IMR-90 (cell line): ENCODE results near the gene CDNF. TPM values are rescaled to one million over a fixed set of nuclear protein-coding genes. Genes with fewer than 3 reads are reported as not detected.

Source experiments
- ATAC-seq: fragments of 200-7000 bp; cut with Tn5 transposase; 2 replicates; pipeline ENCODE4 v1.9.1; 2020; ENCODE audit warnings: low read depth, mild to moderate bottlenecking, moderate library complexity
- BruUV-seq: library from RNA; stranded (reverse); fragments of 400-500 nt; replicated peaks from 2 replicates; lab custom pipeline; 2021; lab: Mats Ljungman, UMichigan
- CTCF ChIA-PET: fragments of 300-600 bp; formaldehyde crosslinking; extraction: SDS; loops from one replicate; lab custom pipeline; 2021; ENCODE audit warnings: antibody characterized with exemption; lab: Yijun Ruan, JAX
- POLR2A ChIA-PET: fragments of 300-600 bp; sonication (Branson Sonifier 250); formaldehyde crosslinking; loops from one replicate; lab custom pipeline; 2022; ENCODE audit warnings: antibody characterized with exemption; ENCODE audit not compliant: unreplicated experiment; lab: Charles Lee
- DNase-seq: peaks from one replicate; pipeline ENCODE4 v3.0.0; 2013
- H2AFZ ChIP-seq: replicated peaks from 2 replicates; pipeline ENCODE3; 2013; ENCODE audit warnings: low read length, mild to moderate bottlenecking; ENCODE audit not compliant: poor library complexity
- H2AK5ac ChIP-seq: 2 replicates; pipeline ENCODE4 v1.6.1; 2013; ENCODE audit warnings: low read depth, low read length, inconsistent platforms
- H2AK9ac ChIP-seq: replicated peaks from 2 replicates; pipeline ENCODE3; 2013; ENCODE audit warnings: mild to moderate bottlenecking, low read depth, low read length, moderate library complexity; ENCODE audit not compliant: poor library complexity
- H2BK120ac ChIP-seq: 2 replicates; pipeline ENCODE4 v1.6.1; 2013; ENCODE audit warnings: low read depth, low read length, inconsistent platforms
- H2BK15ac ChIP-seq: 3 replicates; pipeline ENCODE4 v1.6.1; 2013; ENCODE audit warnings: low read depth, low read length, inconsistent platforms
- H2BK20ac ChIP-seq: 2 replicates; pipeline ENCODE4 v1.6.1; 2013; ENCODE audit warnings: low read depth, mild to moderate bottlenecking, inconsistent platforms, low read length, moderate library complexity
- H2BK5ac ChIP-seq: 2 replicates; pipeline ENCODE4 v1.6.1; 2013; ENCODE audit warnings: mild to moderate bottlenecking, low read depth, low read length, inconsistent platforms; ENCODE audit not compliant: poor library complexity, severe bottlenecking
- H3K14ac ChIP-seq: replicated peaks from 2 replicates; pipeline ENCODE4 v1.6.1; 2013; ENCODE audit warnings: low read depth, low read length, inconsistent platforms
- H3K18ac ChIP-seq: 2 replicates; pipeline ENCODE4 v1.6.1; 2013; ENCODE audit warnings: low read depth, low read length, control low read depth
- H3K23ac ChIP-seq: 2 replicates; pipeline ENCODE4 v1.6.1; 2013; ENCODE audit warnings: low read depth, low read length, inconsistent platforms
- H3K27ac ChIP-seq: 2 replicates; pipeline ENCODE4 v1.5.1; 2013; ENCODE audit warnings: mild to moderate bottlenecking, control low read depth, low read length; ENCODE audit not compliant: insufficient read depth
- H3K27me3 ChIP-seq: 2 replicates; pipeline ENCODE4 v1.6.1; 2013; ENCODE audit warnings: low read length; ENCODE audit not compliant: control insufficient read depth, insufficient read depth
- H3K36me3 ChIP-seq: 2 replicates; pipeline ENCODE4 v1.6.1; 2013; ENCODE audit warnings: low read length, mixed read lengths; ENCODE audit not compliant: control insufficient read depth, insufficient read depth
- H3K4ac ChIP-seq: 2 replicates; pipeline ENCODE4 v1.6.1; 2013; ENCODE audit warnings: low read depth, low read length, inconsistent platforms
- H3K4me1 ChIP-seq: 2 replicates; pipeline ENCODE4 v1.6.1; 2013; ENCODE audit warnings: low read length, mixed read lengths; ENCODE audit not compliant: control insufficient read depth, insufficient read depth
- H3K4me2 ChIP-seq: 2 replicates; pipeline ENCODE4 v1.6.1; 2013; ENCODE audit warnings: low read depth, mild to moderate bottlenecking, control low read depth, low read length, moderate library complexity
- H3K4me3 ChIP-seq: 2 replicates; pipeline ENCODE4 v1.5.1; 2013; ENCODE audit warnings: low read depth, mild to moderate bottlenecking, control low read depth, low read length, moderate library complexity; ENCODE audit not compliant: insufficient read depth
- H3K56ac ChIP-seq: 2 replicates; pipeline ENCODE4 v1.6.1; 2013; ENCODE audit warnings: low read length, inconsistent platforms; ENCODE audit not compliant: insufficient read depth; ENCODE audit errors: extremely low read depth
- H3K79me1 ChIP-seq, 2 experiments: 2 replicates each; pipeline ENCODE4 v1.6.1; 2013; ENCODE audit warnings: low read length in 2 of 2, inconsistent platforms in 1 of 2, low read depth in 1 of 2
- H3K9ac ChIP-seq: 2 replicates; pipeline ENCODE4 v1.6.1; 2013; ENCODE audit warnings: low read depth, low read length, control low read depth
- H3K9me1 ChIP-seq: 2 replicates; pipeline ENCODE4 v1.6.1; 2013; ENCODE audit warnings: low read length, inconsistent platforms; ENCODE audit not compliant: insufficient read depth
- H3K9me3 ChIP-seq: 2 replicates; pipeline ENCODE4 v1.6.1; 2013; ENCODE audit warnings: low read length; ENCODE audit not compliant: control insufficient read depth, insufficient read depth
- H4K20me1 ChIP-seq: 2 replicates; pipeline ENCODE4 v1.6.1; 2013; ENCODE audit warnings: low read length, inconsistent platforms; ENCODE audit not compliant: insufficient read depth
- H4K5ac ChIP-seq: 2 replicates; pipeline ENCODE4 v1.6.1; 2013; ENCODE audit warnings: mild to moderate bottlenecking, low read depth, low read length, control low read depth
- H4K8ac ChIP-seq, 2 experiments: 2 replicates each; pipeline ENCODE4 v1.6.1; 2013; ENCODE audit warnings: low read depth in 2 of 2, low read length in 2 of 2, control low read depth in 1 of 2, inconsistent platforms in 1 of 2
- H4K91ac ChIP-seq: 2 replicates; pipeline ENCODE4 v1.6.1; 2013; ENCODE audit warnings: low read depth, low read length, inconsistent platforms; ENCODE audit not compliant: insufficient read depth
- BHLHE40 ChIP-seq: fragments of 150-350 bp; IDR thresholded peaks from 2 replicates; pipeline ENCODE4 v1.6.1; 2016; ENCODE audit warnings: mild to moderate bottlenecking, low read depth, low read length
- CEBPB ChIP-seq: IDR thresholded peaks from 2 replicates; pipeline ENCODE4 v1.6.1; 2012; ENCODE audit warnings: low read depth, low read length, improper control_type of control experiment
- CHD1 ChIP-seq: IDR thresholded peaks from 2 replicates; pipeline ENCODE4 v1.6.1; 2012; ENCODE audit warnings: low read depth, low read length, improper control_type of control experiment
- CTCF ChIP-seq: conservative IDR thresholded peaks from 2 replicates; pipeline ENCODE4 v1.5.1; 2012; ENCODE audit warnings: mild to moderate bottlenecking, low read depth, low read length, improper control_type of control experiment
- ELK1 ChIP-seq: fragments of 150-350 bp; IDR thresholded peaks from 2 replicates; pipeline ENCODE4 v1.6.1; 2016; ENCODE audit warnings: low read depth, mild to moderate bottlenecking, low read length, moderate library complexity, borderline replicate concordance
- MAFK ChIP-seq: IDR thresholded peaks from 2 replicates; pipeline ENCODE4 v1.6.1; 2012; ENCODE audit warnings: low read depth, low read length, improper control_type of control experiment
- MAZ ChIP-seq: IDR thresholded peaks from 2 replicates; pipeline ENCODE4 v1.6.1; 2012; ENCODE audit warnings: low read depth, mild to moderate bottlenecking, low read length, improper control_type of control experiment, moderate library complexity, borderline replicate concordance
- MXI1 ChIP-seq: IDR thresholded peaks from 2 replicates; pipeline ENCODE4 v1.6.1; 2012; ENCODE audit warnings: low read depth, mild to moderate bottlenecking, low read length, moderate library complexity, borderline replicate concordance
- NFE2L2 ChIP-seq: fragments of 150-350 bp; IDR thresholded peaks from 2 replicates; pipeline ENCODE4 v1.6.1; 2016; ENCODE audit warnings: low read depth, mild to moderate bottlenecking, low read length
- POLR2A ChIP-seq: IDR thresholded peaks from 2 replicates; pipeline ENCODE4 v1.6.1; 2012; ENCODE audit warnings: mild to moderate bottlenecking, low read depth, low read length
- RAD21 ChIP-seq: IDR thresholded peaks from 2 replicates; pipeline ENCODE4 v1.6.1; 2012; ENCODE audit warnings: low read length, improper control_type of control experiment
- RCOR1 ChIP-seq: IDR thresholded peaks from 2 replicates; pipeline ENCODE4 v1.6.1; 2012; ENCODE audit warnings: mild to moderate bottlenecking, low read length, improper control_type of control experiment; ENCODE audit not compliant: insufficient replicate concordance
- RFX5 ChIP-seq: IDR thresholded peaks from 2 replicates; pipeline ENCODE4 v1.8.0; 2012; ENCODE audit warnings: low read depth, mild to moderate bottlenecking, low read length, moderate library complexity
- SMC3 ChIP-seq: fragments of 150-350 bp; IDR thresholded peaks from 2 replicates; pipeline ENCODE4 v1.6.1; 2016; ENCODE audit warnings: low read depth, mild to moderate bottlenecking, antibody characterized with exemption, low read length, moderate library complexity
- USF2 ChIP-seq: fragments of 150-350 bp; IDR thresholded peaks from 2 replicates; pipeline ENCODE4 v1.6.1; 2017; ENCODE audit warnings: mild to moderate bottlenecking, antibody characterized with exemption, low read length, low read depth
- WGBS, 2 experiments: methylation state at CpG; one replicate each; pipeline versions ENCODE4 v1.1.5 to v1.1.7; 2013; ENCODE audit warnings: missing lambda C conversion rate in 2 of 2; ENCODE audit not compliant: insufficient read length in 1 of 2; ENCODE audit errors: extremely low coverage in 2 of 2; 5-methylcytosine and 5-hydroxymethylcytosine counted together
- dilution Hi-C: fragments of 300-500 bp; cut with HindIII; formaldehyde crosslinking; loops from one replicate; pipeline ENCODE4 v1.14.3; 2018; ENCODE audit warnings: low sequenced_read_pairs; ENCODE audit not compliant: unreplicated experiment
- in situ Hi-C: fragments of 300-500 bp; cut with MboI; formaldehyde crosslinking; loops from 3 replicates; pipeline ENCODE4 v1.14.3; 2019; ENCODE audit warnings: low sequenced_read_pairs, inconsistent platforms, mixed read lengths
- intact Hi-C: fragments of 100-400 bp; cut with micrococcal nuclease; formaldehyde crosslinking; loops from 2 replicates; pipeline ENCODE4 v1.10.0; 2022
- polyA plus RNA-seq, 3 experiments: library from polyadenylated mRNA; depleted of rRNA; stranded (reverse); fragments of >200 nt; gene quantifications; 2 replicates each; pipeline ENCODE4 v1.2.3, GENCODE V29; 2012; ENCODE audit warnings: low replicate concordance in 1 of 3
- total RNA-seq: library from RNA; depleted of rRNA; stranded (reverse); fragments of >200 nt; gene quantifications from 2 replicates; pipeline ENCODE4 v1.2.3, GENCODE V29; 2012

Gene CDNF
- total and polyA plus RNA-seq, 2 of the 4 experiments (the other 2 are of a cell fraction), result 0.72 to 1.3 TPM

GRCh38 chr10:14860791-14861190 lies 23.0 kb upstream of the CDNF start:
- H3K18ac ChIP-seq, result no peak overlapping the region
- ChIA-PET POLR2A (interaction anchor here (0.6 kb wide), 1 partner anchor 255 kb away, joined by 3 read pairs; no protein-coding TSS in a partner anchor), CTCF (no interaction called here)
- no peak overlapping the region for H2AK5ac ChIP-seq
- ATAC-seq (no peak), DNase-seq (no peak)
- no peak overlapping the region for H3K23ac ChIP-seq
- WGBS, 2 experiments, result no CpG with 5 or more reads among the region's 1 CpG
- no peak overlapping the region for H3K4me2 ChIP-seq
- H2BK15ac ChIP-seq, result no peak overlapping the region
- H3K79me1 ChIP-seq, result no peaks in the 10 kb centered on the region; a peak in 1 of 4 replicates
- H2BK120ac ChIP-seq, result no peak overlapping the region
- BruUV-seq, result no TSS peak
- no peak overlapping the region for H4K5ac ChIP-seq
- dilution Hi-C loops, result no loop called here
- TF ChIP-seq RCOR1 (no peak), CEBPB (no peak), RFX5 (no peak), NFE2L2 (no peak), MAFK (no peak), CTCF (no peak), RAD21 (no peak), CHD1 (no peak), SMC3 (no peak), MXI1 (no peak), BHLHE40 (no peak), ELK1 (no peak), MAZ (no peak), USF2 (no peak), POLR2A (no peak)
- H3K9me3 ChIP-seq, result no peaks in the 10 kb centered on the region
- H2AK9ac ChIP-seq, result no peak overlapping the region
- peaks cover 7% of the 10 kb centered on the region for H3K9me1 ChIP-seq
- no peaks in the 10 kb centered on the region for H4K20me1 ChIP-seq
- no peak overlapping the region for H3K4me3 ChIP-seq
- H3K4me1 ChIP-seq, result peaks cover 3% of the 10 kb centered on the region; the same call in 1 of the 2 replicates
- in situ Hi-C loops, result no loop called here
- no peak overlapping the region for H2BK20ac ChIP-seq
- H3K4ac ChIP-seq, result no peak overlapping the region
- no peak overlapping the region for H4K91ac ChIP-seq
- H3K27me3 ChIP-seq, result no peaks in the 10 kb centered on the region
- H2BK5ac ChIP-seq, result no peak overlapping the region
- H3K27ac ChIP-seq, result no peak overlapping the region
- no peak overlapping the region for H3K14ac ChIP-seq
- no peak overlapping the region for H2AFZ ChIP-seq
- no peak overlapping the region for H4K8ac ChIP-seq
- peaks cover 6% of the 10 kb centered on the region; the same call in 1 of the 2 replicates for H3K36me3 ChIP-seq
- intact Hi-C loops, result no loop called here
- H3K9ac ChIP-seq, result no peak overlapping the region
- no peak overlapping the region for H3K56ac ChIP-seq
